Activated T-cell treated with anti-CD3 and anti-CD28 coated beads for 24 hours (primary cell): ENCODE measurements around the gene EHD4.

Experiments
- DNase-seq: peaks from one replicate; pipeline ENCODE4 v3.0.0-alpha.2; 2020; ENCODE audit warnings: low read depth

Gene EHD4

DNA sequence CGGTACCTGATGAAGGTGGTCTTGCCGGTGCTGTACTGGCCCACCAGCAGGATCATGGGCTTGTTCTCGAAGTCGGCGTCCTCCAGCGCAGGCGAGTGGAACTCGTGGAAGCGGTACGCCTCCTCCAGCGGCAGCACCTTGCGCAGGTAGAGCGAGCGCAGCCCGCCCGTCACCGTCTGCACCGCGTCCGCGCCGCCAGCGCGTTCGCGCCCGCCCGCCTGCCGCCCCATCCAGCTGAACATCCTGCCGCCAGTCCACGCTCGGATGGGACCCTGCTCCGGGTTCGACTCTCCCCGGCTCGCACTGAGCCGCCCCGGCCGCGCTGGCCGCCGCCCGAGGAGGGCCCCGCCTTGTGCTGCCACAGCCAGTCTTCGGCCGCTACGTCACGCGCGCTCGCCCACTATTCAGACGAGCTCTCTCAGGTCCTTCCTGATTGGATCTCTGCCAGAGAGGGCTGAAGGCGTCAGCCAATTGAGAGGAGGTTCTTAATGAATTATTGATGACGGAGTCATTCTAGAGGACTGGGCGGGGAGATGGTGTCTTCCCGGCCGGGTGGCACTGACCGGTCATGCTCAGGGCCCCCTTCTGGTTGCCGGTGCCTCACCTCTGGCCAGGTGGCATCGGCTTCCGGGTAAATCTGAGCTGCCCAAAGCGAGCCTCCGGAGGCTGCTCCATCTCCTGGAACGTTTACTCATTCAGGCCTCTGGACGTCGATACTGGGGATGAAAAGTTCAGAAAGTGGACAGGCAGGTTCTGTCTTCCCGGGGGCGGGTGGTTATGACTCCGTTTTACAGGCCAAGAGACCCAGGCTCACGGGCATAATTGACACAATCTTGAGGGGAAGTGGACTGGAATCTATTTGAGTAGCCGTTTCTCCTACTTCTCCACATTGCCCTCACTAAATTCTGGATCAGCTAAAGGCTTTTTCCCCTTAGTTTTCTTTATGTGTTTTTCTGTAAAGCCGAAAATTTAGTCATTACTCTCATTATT, at the start of gene EHD4:
Gene EHD4, minus strand, starts transcription at position 305 of the 990 bp plus-strand sequence. Its CDS starts 63 bp downstream, at position 242.
- peak; percentile 90 for DNase-seq

- DNase-seq: no peak
Measured at GRCh38 chr15:42021593-42021992, 49.2 kb upstream of the EHD4 start.

- no peak for DNase-seq
Measured at GRCh38 chr15:42020713-42021273, 48.4 kb upstream of the EHD4 start, which contains the start of gene PLA2G4E. Gene PLA2G4E, minus strand, starts transcription at chr15:42021042. Its CDS starts 12 bp downstream, at chr15:42021030.

DNA sequence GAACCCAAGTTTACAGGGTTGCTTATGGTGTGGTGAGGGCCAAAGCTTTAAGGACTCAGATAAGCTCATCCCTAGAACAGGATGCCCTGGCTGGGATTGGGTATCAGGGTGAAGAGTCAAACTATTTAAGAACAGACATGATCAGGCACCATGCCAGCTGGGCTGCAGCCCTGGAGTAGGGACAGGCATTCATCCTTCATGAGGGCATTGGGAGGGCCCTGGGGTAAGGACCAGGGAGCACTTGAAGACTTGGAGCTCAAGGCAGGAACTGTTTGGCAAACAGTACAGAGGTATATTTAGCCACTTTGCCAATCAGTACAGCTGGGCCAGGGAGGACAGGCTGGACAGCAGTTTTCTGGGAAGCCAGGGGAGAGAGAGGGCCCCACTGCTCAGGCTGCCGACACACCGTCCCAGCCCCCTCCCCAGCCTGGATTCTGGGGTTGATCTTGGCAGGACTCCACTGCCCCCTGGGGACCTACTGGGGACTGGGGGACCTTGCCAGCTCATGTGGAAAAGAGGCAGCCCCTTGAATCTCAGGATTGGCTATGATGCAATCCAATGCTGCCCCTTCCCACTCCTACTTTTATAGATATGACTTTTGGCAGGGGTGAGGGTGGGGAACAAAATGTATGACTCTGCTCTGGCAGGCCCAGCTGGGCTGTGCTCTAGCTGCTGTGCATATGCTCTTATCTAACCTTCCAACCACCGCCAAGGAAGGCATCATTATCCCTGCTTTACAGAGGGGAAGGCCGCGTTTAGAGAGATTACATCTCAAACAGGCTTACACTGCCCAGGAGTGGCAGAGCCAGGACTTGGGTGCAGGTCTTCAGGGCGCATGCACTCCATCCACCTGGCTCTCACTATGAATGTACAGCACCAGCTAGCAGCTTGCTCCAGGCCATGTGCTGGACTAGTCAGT, 46.2 kb upstream of the EHD4 start:
- no peak for DNase-seq

GRCh38 chr15:42016971-42017370, 44.6 kb upstream of the EHD4 start:
- no peak for DNase-seq

GRCh38 chr15:42014406-42014805, 42.0 kb upstream of the EHD4 start:
- no peak for DNase-seq

- DNase-seq: no peak
Measured at GRCh38 chr15:42012928-42013482, 40.6 kb upstream of the EHD4 start.

- no peak for DNase-seq
Measured at GRCh38 chr15:42012241-42012640, 39.9 kb upstream of the EHD4 start.

DNA sequence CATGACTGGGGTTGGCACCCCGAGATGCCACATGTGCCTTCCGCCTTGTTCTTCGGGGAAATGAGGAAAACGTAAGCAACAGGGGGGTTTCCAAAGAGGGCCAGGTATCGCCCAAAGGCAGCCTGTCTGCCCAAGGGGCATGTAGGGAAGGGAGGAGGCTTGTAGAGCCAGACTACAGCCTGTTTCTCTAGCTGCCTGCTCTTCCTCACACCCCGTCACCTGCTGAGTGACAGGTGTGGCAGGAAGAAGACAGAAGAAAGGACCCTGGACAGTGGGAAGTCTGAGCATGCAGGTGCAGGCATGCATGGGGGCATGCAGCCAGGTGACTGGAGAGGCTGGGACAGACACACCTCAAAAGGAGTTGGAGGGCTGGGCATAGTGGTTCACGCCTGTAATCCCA, 38.7 kb upstream of the EHD4 start:
- DNase-seq: no peak

GRCh38 chr15:42010434-42010833, 38.1 kb upstream of the EHD4 start:
- peak; percentile 13 for DNase-seq

DNA sequence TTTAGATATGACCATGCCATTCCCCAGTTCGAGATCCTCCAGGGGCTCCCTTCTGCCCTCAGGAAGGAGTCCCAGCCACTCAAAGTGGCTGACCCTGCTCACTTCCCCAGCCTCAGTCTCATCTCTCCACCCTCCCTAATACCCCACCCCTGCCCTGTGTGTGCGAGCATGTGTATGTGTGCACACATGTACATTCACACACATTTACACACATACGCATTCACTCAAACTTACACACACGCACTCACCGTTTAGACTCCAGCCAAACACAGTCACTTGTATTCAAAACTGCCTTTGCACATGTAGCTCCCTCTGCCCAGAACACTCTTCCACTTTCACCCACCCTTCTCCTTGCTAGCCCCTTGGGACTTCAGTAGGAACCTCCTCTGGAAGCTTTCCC, 37.1 kb upstream of the EHD4 start:
- DNase-seq: no peak

DNA sequence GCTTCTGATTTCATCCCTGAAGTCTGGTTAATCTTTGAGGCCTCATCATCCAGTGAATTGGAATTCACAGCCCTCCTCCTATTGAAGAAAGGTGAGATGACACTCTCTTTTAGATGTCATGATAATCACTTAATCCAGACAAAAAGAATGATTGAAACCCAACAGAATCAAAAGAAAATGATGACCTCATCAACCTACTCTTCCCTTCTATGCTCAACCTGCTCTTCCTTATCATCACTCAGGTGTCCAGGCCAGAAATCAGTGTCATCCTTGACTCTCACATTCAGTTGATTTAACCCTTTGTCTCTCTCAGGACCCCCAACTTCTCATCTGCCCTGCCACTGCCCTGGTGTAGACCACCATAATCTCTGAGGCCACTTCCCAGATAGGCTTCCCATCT, 36.7 kb upstream of the EHD4 start:
- DNase-seq: no peak

DNA sequence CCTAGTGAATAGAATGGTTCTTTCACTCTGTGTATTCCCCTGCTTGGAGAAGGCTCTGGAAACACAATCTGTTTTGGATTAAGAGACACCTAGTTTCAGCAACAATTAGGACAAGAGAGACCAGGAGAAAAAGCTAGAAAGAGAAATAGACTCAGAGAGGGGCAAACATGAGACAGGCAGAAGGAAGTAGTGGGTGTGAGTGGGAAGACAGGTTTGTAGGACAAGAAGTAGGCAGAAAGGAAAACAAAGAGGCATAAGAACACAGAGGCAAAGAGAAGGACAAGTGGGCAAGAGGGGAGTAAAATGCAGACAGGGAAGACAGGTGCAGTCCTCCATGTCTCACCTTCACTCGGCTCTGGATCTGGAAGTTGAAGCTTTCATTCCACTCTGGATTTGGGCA, 35.0 kb upstream of the EHD4 start:
- no peak for DNase-seq

DNA sequence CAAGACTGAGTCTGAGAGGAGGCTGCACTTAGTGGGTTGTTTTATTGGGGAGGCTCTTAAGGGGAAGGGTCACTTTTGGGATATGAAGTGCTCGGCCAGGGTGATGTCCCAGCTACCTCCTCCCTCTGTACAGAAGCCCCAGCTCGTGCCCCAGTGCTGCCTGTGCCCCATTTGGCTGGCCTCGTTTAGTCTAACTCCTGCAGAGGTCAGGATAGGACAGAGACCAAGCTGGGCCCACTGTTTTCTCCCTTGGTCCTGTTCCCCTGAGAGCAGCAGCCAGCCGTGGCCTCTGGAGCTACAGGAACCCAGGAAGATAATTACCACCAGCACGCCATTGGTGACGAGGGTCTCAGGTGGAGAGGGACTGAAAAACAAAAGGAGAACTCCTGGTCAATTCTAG, 30.0 kb upstream of the EHD4 start:
- no peak for DNase-seq

- no peak for DNase-seq
Measured at GRCh38 chr15:42001236-42001635, 28.9 kb upstream of the EHD4 start.

GRCh38 chr15:41999290-42000285, 27.2 kb upstream of the EHD4 start:
- DNase-seq: no peak

DNA sequence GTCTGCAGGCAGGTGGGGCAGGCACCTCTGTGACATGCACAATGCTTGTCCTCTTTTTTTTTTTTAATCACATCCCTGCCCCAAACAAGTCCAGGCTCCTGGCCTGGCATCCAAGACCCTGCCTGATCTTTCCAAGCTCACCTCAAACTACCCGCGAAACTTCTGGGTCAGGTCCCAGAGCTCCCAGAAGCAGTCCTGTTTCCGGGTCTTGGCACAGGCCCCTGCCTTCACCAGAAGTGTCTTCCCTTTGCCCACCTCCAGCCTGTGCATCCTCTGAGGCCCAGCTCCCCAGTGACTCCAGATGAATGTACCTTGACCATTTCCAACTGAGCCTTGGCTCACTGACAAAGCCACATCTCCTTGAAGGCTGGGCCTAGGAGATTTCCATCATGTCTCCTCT, 25.5 kb upstream of the EHD4 start:
- no peak for DNase-seq

- DNase-seq: no peak
Measured at GRCh38 chr15:41996921-41997592, 24.7 kb upstream of the EHD4 start.

GRCh38 chr15:41996376-41996775, 24.0 kb upstream of the EHD4 start:
- DNase-seq: no peak

- no peak for DNase-seq
Measured at GRCh38 chr15:41995476-41995855, 23.1 kb upstream of the EHD4 start.
